ENCODE measurements around the gene NRM. TPM values are rescaled to one million over a fixed set of nuclear protein-coding genes. Genes with fewer than 3 reads are reported as not detected.

The NRM gene
- total and polyA plus RNA-seq, 2 of the 13 experiments (the other 11 are each of a cell fraction or from before 2014, with no cell fraction given) = 12.5 to 16.0 TPM

DNA sequence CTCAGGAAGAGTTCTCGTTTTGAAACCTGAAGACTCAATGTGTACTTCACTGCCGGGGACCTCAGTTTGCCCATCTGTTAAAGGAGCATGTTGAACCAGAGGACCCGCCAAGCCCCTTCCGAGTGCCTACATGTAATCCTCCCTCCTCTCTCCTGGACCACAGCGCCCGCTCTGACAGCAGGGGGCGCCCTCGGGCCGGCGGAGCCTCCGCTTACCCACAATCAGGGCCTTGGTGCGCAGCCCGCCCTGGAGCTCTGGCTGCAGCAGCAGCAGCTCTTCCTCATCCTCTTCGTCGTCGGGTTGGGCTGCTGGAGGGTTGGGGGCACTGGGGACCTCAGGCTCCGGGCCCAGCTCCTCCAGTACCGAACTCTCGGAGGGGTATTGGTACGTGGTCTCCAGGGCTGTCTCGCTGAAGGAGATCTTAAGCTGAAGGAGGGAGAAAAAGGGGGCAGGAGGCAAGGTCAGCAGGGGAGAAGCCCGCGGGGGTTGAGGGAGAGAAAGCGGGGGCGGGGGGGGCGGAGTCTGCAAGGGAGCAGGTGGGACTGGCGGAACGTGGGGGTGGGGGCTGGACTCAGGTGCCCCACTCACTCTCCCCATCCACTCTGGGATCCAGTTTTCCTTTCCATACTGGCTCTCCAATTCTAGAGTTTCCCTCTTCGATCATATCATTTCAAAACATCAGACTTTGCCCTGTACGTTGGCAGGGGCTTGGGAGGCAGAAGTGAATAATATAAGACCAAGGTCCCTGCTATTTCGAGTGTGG is 11.6 kb downstream of the NRM start (continued):
- no peak for TF ChIP-seq TCF7L2 (IDR thresholded peaks at IDR 0.05; ENCODE audit: low read depth, low read length)
- TF ChIP-seq, protein P1, sequence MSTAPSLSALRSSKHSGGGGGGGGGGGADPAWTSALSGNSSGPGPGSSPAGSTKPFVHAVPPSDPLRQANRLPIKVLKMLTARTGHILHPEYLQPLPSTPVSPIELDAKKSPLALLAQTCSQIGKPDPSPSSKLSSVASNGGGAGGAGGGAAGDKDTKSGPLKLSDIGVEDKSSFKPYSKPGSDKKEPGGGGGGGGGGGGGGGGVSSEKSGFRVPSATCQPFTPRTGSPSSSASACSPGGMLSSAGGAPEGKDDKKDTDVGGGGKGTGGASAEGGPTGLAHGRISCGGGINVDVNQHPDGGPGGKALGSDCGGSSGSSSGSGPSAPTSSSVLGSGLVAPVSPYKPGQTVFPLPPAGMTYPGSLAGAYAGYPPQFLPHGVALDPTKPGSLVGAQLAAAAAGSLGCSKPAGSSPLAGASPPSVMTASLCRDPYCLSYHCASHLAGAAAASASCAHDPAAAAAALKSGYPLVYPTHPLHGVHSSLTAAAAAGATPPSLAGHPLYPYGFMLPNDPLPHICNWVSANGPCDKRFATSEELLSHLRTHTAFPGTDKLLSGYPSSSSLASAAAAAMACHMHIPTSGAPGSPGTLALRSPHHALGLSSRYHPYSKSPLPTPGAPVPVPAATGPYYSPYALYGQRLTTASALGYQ (CRISPR knock-in tag; IDR thresholded peaks at IDR 0.05) = no peak
- TF ChIP-seq MTA1 (CRISPR knock-in tag; IDR thresholded peaks at IDR 0.05; ENCODE audit: borderline replicate concordance) = peak; percentile 83
- TF ChIP-seq GFI1 (CRISPR knock-in tag; IDR thresholded peaks at IDR 0.05; ENCODE audit: borderline replicate concordance) = peak; percentile 63; the same call in 1 of the 2 replicates
- no peak for TF ChIP-seq ZNF101 (CRISPR knock-in tag; IDR thresholded peaks at IDR 0.05; ENCODE audit: borderline replicate concordance, low read depth)
- no peak for TF ChIP-seq FOXA1 (IDR thresholded peaks at IDR 0.05)
- peak; percentile 37; the same call in 1 of the 2 replicates for TF ChIP-seq FOXA1 (CRISPR knock-in tag; IDR thresholded peaks at IDR 0.05)
- TF ChIP-seq RFXANK (CRISPR knock-in tag; IDR thresholded peaks at IDR 0.05) = peak; percentile 87
- TF ChIP-seq YY1 (IDR thresholded peaks at IDR 0.05; ENCODE audit: insufficient read depth, insufficient replicate concordance, low read depth, low read length) = peak; percentile 73
- no peak for TF ChIP-seq NR2F6 (IDR thresholded peaks at IDR 0.05)
- TF ChIP-seq NR2F6 (CRISPR knock-in tag; IDR thresholded peaks at IDR 0.05) = peak; percentile 55; the same call in 1 of the 2 replicates
- TF ChIP-seq TFDP1 (CRISPR knock-in tag; IDR thresholded peaks at IDR 0.05; ENCODE audit: borderline replicate concordance) = peak; percentile 60
- peak; percentile 54; the same call in 1 of the 2 replicates for TF ChIP-seq ZNF12 (CRISPR knock-in tag; IDR thresholded peaks at IDR 0.05)
- 0 out of 4 replicates have a peak, but pooled peaks of 1 of the 2 experiments have one; percentile 35 for TF ChIP-seq EP300 (IDR thresholded peaks at IDR 0.05; ENCODE audit: low read depth in 2 of 2, low read length in 2 of 2)
- TF ChIP-seq EP300 (CRISPR knock-in tag; IDR thresholded peaks at IDR 0.05; ENCODE audit: borderline replicate concordance) = no peak
- TF ChIP-seq, protein P2, sequence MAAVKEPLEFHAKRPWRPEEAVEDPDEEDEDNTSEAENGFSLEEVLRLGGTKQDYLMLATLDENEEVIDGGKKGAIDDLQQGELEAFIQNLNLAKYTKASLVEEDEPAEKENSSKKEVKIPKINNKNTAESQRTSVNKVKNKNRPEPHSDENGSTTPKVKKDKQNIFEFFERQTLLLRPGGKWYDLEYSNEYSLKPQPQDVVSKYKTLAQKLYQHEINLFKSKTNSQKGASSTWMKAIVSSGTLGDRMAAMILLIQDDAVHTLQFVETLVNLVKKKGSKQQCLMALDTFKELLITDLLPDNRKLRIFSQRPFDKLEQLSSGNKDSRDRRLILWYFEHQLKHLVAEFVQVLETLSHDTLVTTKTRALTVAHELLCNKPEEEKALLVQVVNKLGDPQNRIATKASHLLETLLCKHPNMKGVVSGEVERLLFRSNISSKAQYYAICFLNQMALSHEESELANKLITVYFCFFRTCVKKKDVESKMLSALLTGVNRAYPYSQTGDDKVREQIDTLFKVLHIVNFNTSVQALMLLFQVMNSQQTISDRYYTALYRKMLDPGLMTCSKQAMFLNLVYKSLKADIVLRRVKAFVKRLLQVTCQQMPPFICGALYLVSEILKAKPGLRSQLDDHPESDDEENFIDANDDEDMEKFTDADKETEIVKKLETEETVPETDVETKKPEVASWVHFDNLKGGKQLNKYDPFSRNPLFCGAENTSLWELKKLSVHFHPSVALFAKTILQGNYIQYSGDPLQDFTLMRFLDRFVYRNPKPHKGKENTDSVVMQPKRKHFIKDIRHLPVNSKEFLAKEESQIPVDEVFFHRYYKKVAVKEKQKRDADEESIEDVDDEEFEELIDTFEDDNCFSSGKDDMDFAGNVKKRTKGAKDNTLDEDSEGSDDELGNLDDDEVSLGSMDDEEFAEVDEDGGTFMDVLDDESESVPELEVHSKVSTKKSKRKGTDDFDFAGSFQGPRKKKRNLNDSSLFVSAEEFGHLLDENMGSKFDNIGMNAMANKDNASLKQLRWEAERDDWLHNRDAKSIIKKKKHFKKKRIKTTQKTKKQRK (IDR thresholded peaks at IDR 0.05; ENCODE audit: low read length) = no peak
- 0 out of 2 replicates have a peak, but pooled peaks have one; percentile 15 for TF ChIP-seq SRF (IDR thresholded peaks at IDR 0.05; ENCODE audit: low read depth, low read length)
- TF ChIP-seq, protein P3, sequence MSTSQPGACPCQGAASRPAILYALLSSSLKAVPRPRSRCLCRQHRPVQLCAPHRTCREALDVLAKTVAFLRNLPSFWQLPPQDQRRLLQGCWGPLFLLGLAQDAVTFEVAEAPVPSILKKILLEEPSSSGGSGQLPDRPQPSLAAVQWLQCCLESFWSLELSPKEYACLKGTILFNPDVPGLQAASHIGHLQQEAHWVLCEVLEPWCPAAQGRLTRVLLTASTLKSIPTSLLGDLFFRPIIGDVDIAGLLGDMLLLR (CRISPR knock-in tag; IDR thresholded peaks at IDR 0.05) = peak; percentile 57; the same call in 1 of the 2 replicates
- TF ChIP-seq, protein P4, sequence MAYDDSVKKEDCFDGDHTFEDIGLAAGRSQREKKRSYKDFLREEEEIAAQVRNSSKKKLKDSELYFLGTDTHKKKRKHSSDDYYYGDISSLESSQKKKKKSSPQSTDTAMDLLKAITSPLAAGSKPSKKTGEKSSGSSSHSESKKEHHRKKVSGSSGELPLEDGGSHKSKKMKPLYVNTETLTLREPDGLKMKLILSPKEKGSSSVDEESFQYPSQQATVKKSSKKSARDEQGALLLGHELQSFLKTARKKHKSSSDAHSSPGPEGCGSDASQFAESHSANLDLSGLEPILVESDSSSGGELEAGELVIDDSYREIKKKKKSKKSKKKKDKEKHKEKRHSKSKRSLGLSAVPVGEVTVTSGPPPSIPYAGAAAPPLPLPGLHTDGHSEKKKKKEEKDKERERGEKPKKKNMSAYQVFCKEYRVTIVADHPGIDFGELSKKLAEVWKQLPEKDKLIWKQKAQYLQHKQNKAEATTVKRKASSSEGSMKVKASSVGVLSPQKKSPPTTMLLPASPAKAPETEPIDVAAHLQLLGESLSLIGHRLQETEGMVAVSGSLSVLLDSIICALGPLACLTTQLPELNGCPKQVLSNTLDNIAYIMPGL (CRISPR knock-in tag; IDR thresholded peaks at IDR 0.05; ENCODE audit: borderline replicate concordance in 1 of 2, low read depth in 1 of 2) = peak; percentile 92 to 96
- TF ChIP-seq SALL1 (CRISPR knock-in tag; IDR thresholded peaks at IDR 0.05) = peak; percentile 83
- TF ChIP-seq SNAI1 (CRISPR knock-in tag; IDR thresholded peaks at IDR 0.05; ENCODE audit: borderline replicate concordance) = peak; percentile 64; the same call in 1 of the 2 replicates

Measured in HepG2 (cell line).